ENCODE data around the gene EFNB1. TPM values are rescaled to one million over a fixed set of nuclear protein-coding genes. Genes with fewer than 3 reads are reported as not detected.

The EFNB1 gene
- total RNA-seq: 53.1 and 97.1 TPM in 2 replicates

DNA sequence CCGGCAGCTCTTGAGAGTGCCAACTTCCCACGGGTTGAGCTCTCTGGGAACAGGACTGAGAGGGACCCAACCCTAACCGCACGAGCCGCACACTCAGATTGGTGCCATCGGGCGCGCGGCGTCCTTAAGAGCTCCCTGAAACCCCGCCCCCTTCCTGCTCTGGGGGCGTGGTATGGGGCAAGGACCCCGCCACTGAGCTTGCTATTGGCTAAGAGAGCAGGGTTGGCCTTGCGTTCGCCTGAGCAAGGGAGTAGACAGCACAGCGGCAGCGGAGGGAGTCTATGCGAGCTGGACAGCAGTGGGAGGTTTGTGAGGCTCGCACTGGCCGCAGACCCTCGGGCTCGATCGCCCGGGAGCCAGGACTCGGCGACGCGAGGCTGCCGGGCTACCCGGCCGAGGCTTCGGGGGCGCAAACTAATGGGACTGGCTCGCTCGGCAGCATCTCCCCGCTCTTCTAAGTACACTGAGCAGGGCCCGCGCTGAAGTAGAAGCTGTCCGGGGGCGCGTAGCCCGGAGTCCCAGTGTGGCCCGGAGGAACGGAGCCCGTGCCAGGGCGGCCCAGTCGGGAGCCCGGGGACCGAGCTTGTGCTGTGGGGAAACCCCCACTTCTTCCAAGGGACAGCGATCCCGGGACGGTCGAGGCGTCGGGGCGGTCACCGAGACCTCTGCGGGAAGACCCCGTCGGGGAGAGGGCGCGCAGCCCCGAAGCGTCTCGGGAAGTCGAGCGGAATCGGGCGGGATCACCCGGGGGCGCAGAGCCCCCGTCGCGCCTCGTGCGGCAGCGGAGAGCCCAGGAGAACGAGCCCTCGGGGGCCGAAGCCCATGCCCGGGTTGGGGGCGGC, at the start of gene EFNB1:
Gene EFNB1 (plus strand): TSS at position 282 of the 842 bp plus-strand sequence. CDS start 756 bp downstream, outside the sequence.

Other genes starting within 250 kb of the EFNB1 start
- 6.9 and 20.2 TPM in 2 replicates for gene STARD8, start 181.4 kb upstream of the EFNB1 start, total RNA-seq